Caco-2 (cell line): Measurements from ENCODE around the gene GRIN1. TPM values are rescaled to one million over a fixed set of nuclear protein-coding genes. Genes with fewer than 3 reads are reported as not detected.

Experiments used
- BruUV-seq: library from RNA; stranded (reverse); fragments of 400-500 nt; replicated peaks from 2 replicates; lab custom pipeline; 2021; lab: Mats Ljungman, UMichigan
- CTCF ChIA-PET: fragments of 300-600 bp; sonication (Branson Sonifier 250); formaldehyde crosslinking; loops from one replicate; lab custom pipeline; 2022; ENCODE audit warnings: antibody characterized with exemption; lab: Charles Lee
- POLR2A ChIA-PET: fragments of 300-600 bp; sonication (Branson Sonifier 250); formaldehyde crosslinking; loops from one replicate; lab custom pipeline; 2022; ENCODE audit warnings: antibody characterized with exemption; lab: Charles Lee
- DNase-seq, 2 experiments: peaks; one replicate each; pipeline versions ENCODE4 v3.0.0 to v3.0.0-alpha.2; 2020 to 2022
- H3K27me3 ChIP-seq: replicated peaks from 2 replicates; pipeline ENCODE4 v1.6.0; 2011; ENCODE audit warnings: low read length; ENCODE audit not compliant: control insufficient read depth, insufficient read depth
- H3K36me3 ChIP-seq: 2 replicates; pipeline ENCODE4 v1.5.1; 2011; ENCODE audit warnings: low read length; ENCODE audit not compliant: control insufficient read depth, insufficient read depth
- H3K4me1 ChIP-seq: fragments of 250-450 bp; sonication (Bioruptor Pico); 2 replicates; pipeline ENCODE4 v1.5.1; 2020; ENCODE audit warnings: mild to moderate bottlenecking
- H3K4me3 ChIP-seq: 2 replicates; pipeline ENCODE4 v1.5.1; 2011; ENCODE audit warnings: low read depth, mild to moderate bottlenecking, control low read depth, low read length
- H3K9me3 ChIP-seq: fragments of 250-450 bp; sonication (Bioruptor Pico); 2 replicates; pipeline ENCODE4 v1.5.1; 2020; ENCODE audit warnings: mild to moderate bottlenecking, moderate library complexity
- H3K27ac Mint-ChIP-seq: one replicate; pipeline ENCODE4 v1.8.0; 2022; ENCODE audit warnings: mixed read lengths; ENCODE audit not compliant: unreplicated experiment
- H3K27me3 Mint-ChIP-seq: one replicate; pipeline ENCODE4 v1.8.0; 2022; ENCODE audit warnings: mixed read lengths; ENCODE audit not compliant: insufficient read depth, unreplicated experiment
- H3K36me3 Mint-ChIP-seq: one replicate; pipeline ENCODE4 v1.8.0; 2022; ENCODE audit warnings: mild to moderate bottlenecking, mixed read lengths; ENCODE audit not compliant: insufficient read depth, unreplicated experiment
- H3K4me1 Mint-ChIP-seq: one replicate; pipeline ENCODE4 v1.8.0; 2022; ENCODE audit warnings: low read depth, mixed read lengths; ENCODE audit not compliant: unreplicated experiment
- H3K4me3 Mint-ChIP-seq: one replicate; pipeline ENCODE4 v1.8.0; 2022; ENCODE audit warnings: mild to moderate bottlenecking, moderate library complexity, mixed read lengths; ENCODE audit not compliant: unreplicated experiment
- H3K9me3 Mint-ChIP-seq: one replicate; pipeline ENCODE4 v1.8.0; 2022; ENCODE audit warnings: mixed read lengths; ENCODE audit not compliant: unreplicated experiment
- CTCF ChIP-seq, 2 experiments: fragments of 200-600 bp in 1 of 2; IDR thresholded peaks; 1 replicate in 1 of 2; 2 replicates in 1 of 2; pipeline versions ENCODE4 v1.5.1 to v1.8.0; 2011 to 2022; ENCODE audit warnings: antibody characterized with exemption in 1 of 2, control low read depth in 1 of 2, inconsistent platforms in 1 of 2, low read depth in 1 of 2, low read length in 1 of 2, mild to moderate bottlenecking in 1 of 2, moderate library complexity in 1 of 2; ENCODE audit not compliant: insufficient read depth in 1 of 2, severe bottlenecking in 1 of 2, unreplicated experiment in 1 of 2
- intact Hi-C: fragments of 100-400 bp; cut with micrococcal nuclease; formaldehyde crosslinking; loops from one replicate; pipeline ENCODE4 v1.10.0; 2022; ENCODE audit not compliant: unreplicated experiment
- total RNA-seq: library from RNA; stranded (reverse); gene quantifications from 2 replicates; pipeline ENCODE4 v1.2.3, GENCODE V29; 2022

GRIN1 gene
- total RNA-seq, 1 experiment from 2014 or later, result 3.7 TPM

- intact Hi-C loops, result no loop called here
- CTCF ChIA-PET, result interaction anchor here (0.6 kb wide), 2 partner anchors 15 to 118 kb away, joined by 3 to 4 read pairs; partner anchors contain the start of gene SLC34A3
- no peak for DNase-seq
- TF ChIP-seq CTCF (IDR thresholded peaks at IDR 0.05; ENCODE audit: insufficient read depth in 1 of 2, low read depth in 1 of 2, low read length in 1 of 2, severe bottlenecking in 1 of 2, unreplicated experiment in 1 of 2), result no peak
- Histone ChIP-seq H3K4me3 (no peak overlapping the region), H3K36me3 (no peaks in the 10 kb centered on the region; the same call in 1 of the 2 replicates), H3K27me3 (no peaks in the 10 kb centered on the region), H3K9me3 (no peaks in the 10 kb centered on the region), H3K4me1 (peaks cover 29% of the 10 kb centered on the region)
- Mint-ChIP-seq H3K4me1 (peaks cover 15% of the 10 kb centered on the region), H3K4me3 (peak overlapping the region; percentile 66), H3K27ac (no peak overlapping the region), H3K9me3 (no peaks in the 10 kb centered on the region), H3K27me3 (no peaks in the 10 kb centered on the region), H3K36me3 (peaks cover 12% of the 10 kb centered on the region)
- POLR2A ChIA-PET, result interaction anchor here (0.6 kb wide), 1 partner anchor 27 kb away, joined by 3 read pairs; no protein-coding TSS in a partner anchor
- no TSS peak for BruUV-seq
Observed at GRCh38 chr9:137112564-137113384, 26.2 kb upstream of the GRIN1 start.

- Histone ChIP-seq H3K4me3 (peak overlapping the region; percentile 70), H3K9me3 (no peaks in the 10 kb centered on the region), H3K36me3 (no peaks in the 10 kb centered on the region; the same call in 1 of the 2 replicates), H3K27me3 (no peaks in the 10 kb centered on the region), H3K4me1 (peaks cover 29% of the 10 kb centered on the region)
- Mint-ChIP-seq H3K36me3 (peaks cover 9% of the 10 kb centered on the region), H3K27ac (no peak overlapping the region), H3K4me3 (peak overlapping the region; percentile 66), H3K4me1 (peaks cover 17% of the 10 kb centered on the region), H3K27me3 (no peaks in the 10 kb centered on the region), H3K9me3 (no peaks in the 10 kb centered on the region)
- no peak for DNase-seq
- ChIA-PET CTCF (interaction anchor here (0.6 kb wide), 2 partner anchors 14 to 117 kb away, joined by 3 to 4 read pairs; partner anchors contain the start of gene SLC34A3), POLR2A (interaction anchor here (0.6 kb wide), 1 partner anchor 28 kb away, joined by 3 read pairs; no protein-coding TSS in a partner anchor)
- BruUV-seq, result TSS peak; percentile 16
- no peak for TF ChIP-seq CTCF (IDR thresholded peaks at IDR 0.05; ENCODE audit: insufficient read depth in 1 of 2, low read depth in 1 of 2, low read length in 1 of 2, severe bottlenecking in 1 of 2, unreplicated experiment in 1 of 2)
- intact Hi-C loops, result no loop called here
Observed at GRCh38 chr9:137113385-137114159, 25.4 kb upstream of the GRIN1 start.

GRCh38 chr9:137114220-137114612 lies 24.7 kb upstream of the GRIN1 start:
- Histone ChIP-seq H3K4me3 (peak overlapping the region; percentile 70), H3K36me3 (no peaks in the 10 kb centered on the region; the same call in 1 of the 2 replicates), H3K4me1 (peaks cover 29% of the 10 kb centered on the region), H3K9me3 (no peaks in the 10 kb centered on the region), H3K27me3 (no peaks in the 10 kb centered on the region)
- no peaks in the 10 kb centered on the region for H3K9me3 Mint-ChIP-seq
- POLR2A ChIA-PET, result no interaction called here
- intact Hi-C loops, result no loop called here
- H3K4me3 Mint-ChIP-seq, result peak overlapping the region; percentile 66
- peaks cover 17% of the 10 kb centered on the region for H3K4me1 Mint-ChIP-seq
- no peak for TF ChIP-seq CTCF (IDR thresholded peaks at IDR 0.05; ENCODE audit: insufficient read depth in 1 of 2, low read depth in 1 of 2, low read length in 1 of 2, severe bottlenecking in 1 of 2, unreplicated experiment in 1 of 2)
- H3K27me3 Mint-ChIP-seq, result no peaks in the 10 kb centered on the region
- H3K27ac Mint-ChIP-seq, result no peak overlapping the region
- CTCF ChIA-PET, result no interaction called here
- DNase-seq, result no peak
- peaks cover 9% of the 10 kb centered on the region for H3K36me3 Mint-ChIP-seq
- no TSS peak for BruUV-seq
